ENCODE data around the gene BMPR2. TPM values are rescaled to one million over a fixed set of nuclear protein-coding genes. Genes with fewer than 3 reads are reported as not detected.

The BMPR2 gene
- total RNA-seq, 1 experiment from 2014 or later: 34.9 TPM

- Histone ChIP-seq H3K4me3 (ENCODE audit: low read depth, low read length, poor library complexity, severe bottlenecking) (no peak overlapping the region), H3K9me3 (ENCODE audit: low read depth, low read length, poor library complexity, severe bottlenecking) (no peaks in the 10 kb centered on the region), H3K27ac (ENCODE audit: low read depth, low read length, poor library complexity, severe bottlenecking) (no peak overlapping the region), H3K4me1 (ENCODE audit: insufficient read depth, low read length, poor library complexity, severe bottlenecking) (peaks cover 17% of the 10 kb centered on the region), H3K27me3 (replicated peaks; ENCODE audit: insufficient read depth, low read depth, low read length, poor library complexity) (no peaks in the 10 kb centered on the region), H3K36me3 (ENCODE audit: insufficient read depth, low read length, poor library complexity, severe bottlenecking) (no peaks in the 10 kb centered on the region)
- no peak for DNase-seq (ENCODE audit: low spot score)
- ChIA-PET POLR2A (ENCODE audit: low non-redundant PET) (no interaction called here), CTCF (no interaction called here)
- TF ChIP-seq EZH2 (IDR thresholded peaks at IDR 0.05; ENCODE audit: borderline replicate concordance, low read depth, low read length, poor library complexity, severe bottlenecking): no peak
- TF ChIP-seq, protein P1, sequence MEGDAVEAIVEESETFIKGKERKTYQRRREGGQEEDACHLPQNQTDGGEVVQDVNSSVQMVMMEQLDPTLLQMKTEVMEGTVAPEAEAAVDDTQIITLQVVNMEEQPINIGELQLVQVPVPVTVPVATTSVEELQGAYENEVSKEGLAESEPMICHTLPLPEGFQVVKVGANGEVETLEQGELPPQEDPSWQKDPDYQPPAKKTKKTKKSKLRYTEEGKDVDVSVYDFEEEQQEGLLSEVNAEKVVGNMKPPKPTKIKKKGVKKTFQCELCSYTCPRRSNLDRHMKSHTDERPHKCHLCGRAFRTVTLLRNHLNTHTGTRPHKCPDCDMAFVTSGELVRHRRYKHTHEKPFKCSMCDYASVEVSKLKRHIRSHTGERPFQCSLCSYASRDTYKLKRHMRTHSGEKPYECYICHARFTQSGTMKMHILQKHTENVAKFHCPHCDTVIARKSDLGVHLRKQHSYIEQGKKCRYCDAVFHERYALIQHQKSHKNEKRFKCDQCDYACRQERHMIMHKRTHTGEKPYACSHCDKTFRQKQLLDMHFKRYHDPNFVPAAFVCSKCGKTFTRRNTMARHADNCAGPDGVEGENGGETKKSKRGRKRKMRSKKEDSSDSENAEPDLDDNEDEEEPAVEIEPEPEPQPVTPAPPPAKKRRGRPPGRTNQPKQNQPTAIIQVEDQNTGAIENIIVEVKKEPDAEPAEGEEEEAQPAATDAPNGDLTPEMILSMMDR (conservative IDR thresholded peaks at IDR 0.05; ENCODE audit: low read depth, low read length): no peak
- intact Hi-C loops (cut with micrococcal nuclease; ENCODE audit: unreplicated experiment): no loop called here
- no TSS peak for BruUV-seq (replicated peaks)
Observed at GRCh38 chr2:202337151-202337550, 39.0 kb upstream of the BMPR2 start.

- DNase-seq (ENCODE audit: low spot score): peak; percentile 71
- ChIA-PET CTCF (no interaction called here), POLR2A (ENCODE audit: low non-redundant PET) (interaction anchor here (0.6 kb wide), 1 partner anchor 936 kb away, joined by 3 read pairs; no protein-coding TSS in a partner anchor)
- Histone ChIP-seq H3K27me3 (replicated peaks; ENCODE audit: insufficient read depth, low read depth, low read length, poor library complexity) (no peaks in the 10 kb centered on the region), H3K36me3 (ENCODE audit: insufficient read depth, low read length, poor library complexity, severe bottlenecking) (no peaks in the 10 kb centered on the region), H3K4me1 (ENCODE audit: insufficient read depth, low read length, poor library complexity, severe bottlenecking) (peaks cover 17% of the 10 kb centered on the region), H3K27ac (ENCODE audit: low read depth, low read length, poor library complexity, severe bottlenecking) (no peak overlapping the region), H3K9me3 (ENCODE audit: low read depth, low read length, poor library complexity, severe bottlenecking) (no peaks in the 10 kb centered on the region), H3K4me3 (ENCODE audit: low read depth, low read length, poor library complexity, severe bottlenecking) (no peak overlapping the region)
- intact Hi-C loops (cut with micrococcal nuclease; ENCODE audit: unreplicated experiment): no loop called here
- no peak for TF ChIP-seq EZH2 (IDR thresholded peaks at IDR 0.05; ENCODE audit: borderline replicate concordance, low read depth, low read length, poor library complexity, severe bottlenecking)
- TF ChIP-seq, protein P1 (conservative IDR thresholded peaks at IDR 0.05; ENCODE audit: low read depth, low read length): no peak
- no TSS peak for BruUV-seq (replicated peaks)
Observed at GRCh38 chr2:202337706-202338346, 38.3 kb upstream of the BMPR2 start.

GRCh38 chr2:202339071-202339870 is 36.9 kb upstream of the BMPR2 start:
- H3K27ac ChIP-seq (ENCODE audit: low read depth, low read length, poor library complexity, severe bottlenecking): no peak overlapping the region
- H3K36me3 ChIP-seq (ENCODE audit: insufficient read depth, low read length, poor library complexity, severe bottlenecking): no peaks in the 10 kb centered on the region
- BruUV-seq (replicated peaks): no TSS peak
- DNase-seq (ENCODE audit: low spot score): peak; percentile 29
- H3K4me1 ChIP-seq (ENCODE audit: insufficient read depth, low read length, poor library complexity, severe bottlenecking): peaks cover 17% of the 10 kb centered on the region
- no peaks in the 10 kb centered on the region for H3K9me3 ChIP-seq (ENCODE audit: low read depth, low read length, poor library complexity, severe bottlenecking)
- TF ChIP-seq EZH2 (IDR thresholded peaks at IDR 0.05; ENCODE audit: borderline replicate concordance, low read depth, low read length, poor library complexity, severe bottlenecking): no peak
- TF ChIP-seq, protein P1 (conservative IDR thresholded peaks at IDR 0.05; ENCODE audit: low read depth, low read length): no peak
- ChIA-PET CTCF (no interaction called here), POLR2A (ENCODE audit: low non-redundant PET) (no interaction called here)
- no peak overlapping the region for H3K4me3 ChIP-seq (ENCODE audit: low read depth, low read length, poor library complexity, severe bottlenecking)
- H3K27me3 ChIP-seq (replicated peaks; ENCODE audit: insufficient read depth, low read depth, low read length, poor library complexity): no peaks in the 10 kb centered on the region
- intact Hi-C loops (cut with micrococcal nuclease; ENCODE audit: unreplicated experiment): no loop called here
